Loucy (cell line): ENCODE results near the gene RER1.

Experiments
- H2AFZ ChIP-seq: fragments of 200-600 bp; sonication (generic); 2 replicates; pipeline ENCODE4 v1.6.0; 2016; ENCODE audit warnings: antibody characterized with exemption, mild to moderate bottlenecking, low read length, moderate library complexity
- H3F3A ChIP-seq: fragments of 200-600 bp; 2 replicates; pipeline ENCODE4 v1.6.0; 2016; ENCODE audit warnings: antibody characterized with exemption, low read depth, mild to moderate bottlenecking
- H3K27me3 ChIP-seq: fragments of 200-600 bp; sonication (generic); 2 replicates; pipeline ENCODE4 v1.6.1; 2014; ENCODE audit warnings: low read length, mild to moderate bottlenecking; ENCODE audit not compliant: insufficient read depth, poor library complexity, severe bottlenecking
- H3K36me3 ChIP-seq: fragments of 200-600 bp; sonication (generic); 2 replicates; pipeline ENCODE4 v1.6.1; 2016; ENCODE audit warnings: low read length; ENCODE audit not compliant: insufficient read depth
- H3K4me1 ChIP-seq: fragments of 200-600 bp; sonication (generic); 2 replicates; pipeline ENCODE4 v1.5.1; 2014; ENCODE audit warnings: low read length, mild to moderate bottlenecking; ENCODE audit not compliant: insufficient read depth, poor library complexity, severe bottlenecking
- H3K4me2 ChIP-seq: fragments of 200-600 bp; sonication (generic); 2 replicates; pipeline ENCODE4 v1.6.0; 2014; ENCODE audit warnings: antibody characterized with exemption, low read length, low read depth, mild to moderate bottlenecking; ENCODE audit not compliant: poor library complexity, severe bottlenecking
- H3K4me3 ChIP-seq: fragments of 200-600 bp; sonication (generic); 2 replicates; pipeline ENCODE4 v1.5.1; 2014; ENCODE audit warnings: low read length, mild to moderate bottlenecking, mixed read lengths; ENCODE audit not compliant: poor library complexity, severe bottlenecking
- H3K79me2 ChIP-seq: fragments of 200-600 bp; sonication (generic); 2 replicates; pipeline ENCODE4 v1.6.1; 2014; ENCODE audit warnings: low read length; ENCODE audit not compliant: insufficient read depth
- H3K9ac ChIP-seq: fragments of 200-600 bp; sonication (generic); 2 replicates; pipeline ENCODE4 v1.6.0; 2014; ENCODE audit warnings: mild to moderate bottlenecking, low read depth, low read length, moderate library complexity; ENCODE audit not compliant: poor library complexity, severe bottlenecking
- H3K9me2 ChIP-seq: fragments of 200-600 bp; sonication (generic); replicated peaks from 2 replicates; pipeline ENCODE4 v1.6.1; 2016; ENCODE audit warnings: low read depth, low read length, mixed read lengths
- H3K9me3 ChIP-seq: fragments of 200-600 bp; sonication (generic); 2 replicates; pipeline ENCODE4 v1.6.1; 2014; ENCODE audit warnings: mild to moderate bottlenecking, antibody characterized with exemption, low read length, low read depth; ENCODE audit not compliant: insufficient read depth
- H4K20me1 ChIP-seq: fragments of 200-600 bp; sonication (generic); 2 replicates; pipeline ENCODE4 v1.6.0; 2014; ENCODE audit warnings: antibody characterized with exemption, low read length, mild to moderate bottlenecking; ENCODE audit not compliant: insufficient read depth, poor library complexity, severe bottlenecking
- EZH2phosphoT487 ChIP-seq: fragments of 200-600 bp; IDR thresholded peaks from 2 replicates; pipeline ENCODE4 v1.6.1; 2018; ENCODE audit warnings: antibody characterized with exemption, mild to moderate bottlenecking, moderate library complexity, borderline replicate concordance
- TF ChIP-seq, protein P1 (sequence below): fragments of 200-600 bp; sonication (generic); conservative IDR thresholded peaks from 2 replicates; pipeline ENCODE4 v1.5.1; 2014; ENCODE audit warnings: mild to moderate bottlenecking, antibody characterized with exemption, low read length

The RER1 gene

GRCh38 chr1:2445823-2446215 lies 54.2 kb downstream of the RER1 start:
- no peak overlapping the region for H3K4me3 ChIP-seq
- no peak overlapping the region for H2AFZ ChIP-seq
- no peaks in the 10 kb centered on the region for H3K9me2 ChIP-seq
- no peak for TF ChIP-seq EZH2phosphoT487
- TF ChIP-seq, protein P1, sequence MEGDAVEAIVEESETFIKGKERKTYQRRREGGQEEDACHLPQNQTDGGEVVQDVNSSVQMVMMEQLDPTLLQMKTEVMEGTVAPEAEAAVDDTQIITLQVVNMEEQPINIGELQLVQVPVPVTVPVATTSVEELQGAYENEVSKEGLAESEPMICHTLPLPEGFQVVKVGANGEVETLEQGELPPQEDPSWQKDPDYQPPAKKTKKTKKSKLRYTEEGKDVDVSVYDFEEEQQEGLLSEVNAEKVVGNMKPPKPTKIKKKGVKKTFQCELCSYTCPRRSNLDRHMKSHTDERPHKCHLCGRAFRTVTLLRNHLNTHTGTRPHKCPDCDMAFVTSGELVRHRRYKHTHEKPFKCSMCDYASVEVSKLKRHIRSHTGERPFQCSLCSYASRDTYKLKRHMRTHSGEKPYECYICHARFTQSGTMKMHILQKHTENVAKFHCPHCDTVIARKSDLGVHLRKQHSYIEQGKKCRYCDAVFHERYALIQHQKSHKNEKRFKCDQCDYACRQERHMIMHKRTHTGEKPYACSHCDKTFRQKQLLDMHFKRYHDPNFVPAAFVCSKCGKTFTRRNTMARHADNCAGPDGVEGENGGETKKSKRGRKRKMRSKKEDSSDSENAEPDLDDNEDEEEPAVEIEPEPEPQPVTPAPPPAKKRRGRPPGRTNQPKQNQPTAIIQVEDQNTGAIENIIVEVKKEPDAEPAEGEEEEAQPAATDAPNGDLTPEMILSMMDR = no peak
- H3K27me3 ChIP-seq = no peaks in the 10 kb centered on the region
- no peaks in the 10 kb centered on the region for H4K20me1 ChIP-seq
- H3K36me3 ChIP-seq = no peaks in the 10 kb centered on the region
- H3K9me3 ChIP-seq = no peaks in the 10 kb centered on the region
- H3K9ac ChIP-seq = no peak overlapping the region
- no peaks in the 10 kb centered on the region for H3F3A ChIP-seq
- no peaks in the 10 kb centered on the region for H3K79me2 ChIP-seq
- no peak overlapping the region for H3K4me2 ChIP-seq
- no peaks in the 10 kb centered on the region for H3K4me1 ChIP-seq

GRCh38 chr1:2446394-2446793 lies 54.8 kb downstream of the RER1 start:
- no peaks in the 10 kb centered on the region for H3K36me3 ChIP-seq
- TF ChIP-seq, protein P1 = no peak
- TF ChIP-seq EZH2phosphoT487 = no peak
- H3K9me2 ChIP-seq = no peaks in the 10 kb centered on the region
- H3K27me3 ChIP-seq = no peaks in the 10 kb centered on the region
- no peaks in the 10 kb centered on the region for H3K79me2 ChIP-seq
- H3K9me3 ChIP-seq = no peaks in the 10 kb centered on the region
- no peaks in the 10 kb centered on the region for H4K20me1 ChIP-seq
- H3K4me2 ChIP-seq = no peak overlapping the region
- H2AFZ ChIP-seq = no peak overlapping the region
- no peaks in the 10 kb centered on the region for H3F3A ChIP-seq
- no peak overlapping the region for H3K9ac ChIP-seq
- H3K4me3 ChIP-seq = no peak overlapping the region
- H3K4me1 ChIP-seq = no peaks in the 10 kb centered on the region

DNA sequence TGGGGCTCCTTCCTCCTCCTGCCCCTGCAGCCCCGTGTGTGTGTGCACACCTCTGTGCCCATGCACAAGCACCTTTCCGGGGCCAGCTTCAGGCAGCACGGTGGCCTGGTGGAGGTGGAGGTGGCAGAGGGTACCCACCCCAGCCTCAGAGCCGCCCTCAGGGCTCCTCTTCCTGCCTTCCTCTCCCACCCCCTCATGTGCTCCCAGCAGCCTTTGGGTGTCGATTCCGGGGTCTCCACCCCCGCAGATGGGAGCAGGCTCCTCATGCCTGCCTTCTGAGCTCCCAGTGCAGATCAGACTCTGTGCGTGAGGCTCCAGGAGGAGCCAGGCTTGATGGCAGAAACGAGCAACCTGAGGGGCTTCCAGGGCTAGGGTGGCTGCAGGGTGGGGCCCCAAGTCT lies 55.2 kb downstream of the RER1 start:
- no peak overlapping the region for H3K9ac ChIP-seq
- no peak overlapping the region for H2AFZ ChIP-seq
- no peak overlapping the region for H3K4me3 ChIP-seq
- H3K4me1 ChIP-seq = no peaks in the 10 kb centered on the region
- H3K9me2 ChIP-seq = no peaks in the 10 kb centered on the region
- H3K36me3 ChIP-seq = no peaks in the 10 kb centered on the region
- no peaks in the 10 kb centered on the region for H3F3A ChIP-seq
- no peaks in the 10 kb centered on the region for H3K9me3 ChIP-seq
- no peaks in the 10 kb centered on the region for H3K27me3 ChIP-seq
- H3K79me2 ChIP-seq = no peaks in the 10 kb centered on the region
- H3K4me2 ChIP-seq = no peak overlapping the region
- TF ChIP-seq, protein P1 = no peak
- no peak for TF ChIP-seq EZH2phosphoT487
- no peaks in the 10 kb centered on the region for H4K20me1 ChIP-seq
